Measurements from ENCODE around the gene GABRE. TPM values are rescaled to one million over a fixed set of nuclear protein-coding genes. Genes with fewer than 3 reads are reported as not detected.

Gene GABRE
- total RNA-seq, 1 experiment from 2014 or later = 45.3 TPM

Other genes with a start within 250 kb of the GABRE start
- gene CNGA2, start 239.9 kb downstream of the GABRE start, total RNA-seq (2014; rRNA removed; shearing (Covaris generic)) = not detected in 2 replicates
- gene MAGEA4, start 61.8 kb downstream of the GABRE start, total RNA-seq (2014; rRNA removed; shearing (Covaris generic)) = not detected in 2 replicates
- gene MAGEA10, start 163.9 kb upstream of the GABRE start, total RNA-seq (2014; rRNA removed; shearing (Covaris generic)) = not detected in 2 replicates